GM12864 (cell line): ENCODE measurements around the gene CCDC201.

ENCODE experiments used
- DNase-seq: peaks from one replicate; pipeline ENCODE4 v3.0.0-alpha.2; 2011; ENCODE audit warnings: low read depth
- H3K4me3 ChIP-seq: 2 replicates; pipeline ENCODE4 v1.5.1; 2011; ENCODE audit warnings: mild to moderate bottlenecking, low read depth, low read length, control low read depth
- CTCF ChIP-seq: IDR thresholded peaks from 2 replicates; pipeline ENCODE4 v1.5.1; 2011; ENCODE audit warnings: low read depth, mild to moderate bottlenecking, moderate library complexity, low read length, control low read depth, inconsistent platforms; ENCODE audit errors: missing control alignments

CCDC201 gene

GRCh38 chr7:45874408-45875131 is 1.7 kb upstream of the CCDC201 start:
- H3K4me3 ChIP-seq = no peak overlapping the region
- no peak for TF ChIP-seq CTCF
- DNase-seq = no peak

GRCh38 chr7:45873355-45873754 is 473 bp upstream of the CCDC201 start:
- no peak for DNase-seq
- no peak for TF ChIP-seq CTCF
- H3K4me3 ChIP-seq = no peak overlapping the region

- no peak for DNase-seq
- TF ChIP-seq CTCF = peak; percentile 81
- H3K4me3 ChIP-seq = no peak overlapping the region
These were observed 507 bp downstream of the CCDC201 start for GRCh38 chr7:45872116-45873034.

GRCh38 chr7:45869426-45869825 is 3.5 kb downstream of the CCDC201 start:
- no peak for TF ChIP-seq CTCF
- no peak for DNase-seq
- no peak overlapping the region for H3K4me3 ChIP-seq

- no peak for DNase-seq
- H3K4me3 ChIP-seq = no peak overlapping the region
- no peak for TF ChIP-seq CTCF
These were observed 5.4 kb downstream of the CCDC201 start for GRCh38 chr7:45867471-45867870.

GRCh38 chr7:45865594-45866410 is 7.1 kb downstream of the CCDC201 start:
- no peak overlapping the region for H3K4me3 ChIP-seq
- no peak for DNase-seq
- TF ChIP-seq CTCF = no peak
